ENCODE results near the gene NUAK2.

The NUAK2 gene

GRCh38 chr1:205294934-205295333 lies 26.6 kb downstream of the NUAK2 start:
- no peak for TF ChIP-seq CTCF (conservative IDR thresholded peaks at IDR 0.05; ENCODE audit: low read depth, low read length)
- no peak overlapping the region for H3K4me3 ChIP-seq (ENCODE audit: low read length)
- no peak for DNase-seq (ENCODE audit: low read depth)

- no peak for DNase-seq (ENCODE audit: low read depth)
- H3K4me3 ChIP-seq (ENCODE audit: low read length), result no peak overlapping the region
- TF ChIP-seq CTCF (conservative IDR thresholded peaks at IDR 0.05; ENCODE audit: low read depth, low read length), result no peak
Observed at GRCh38 chr1:205294175-205294917, 27.2 kb downstream of the NUAK2 start.

- H3K4me3 ChIP-seq (ENCODE audit: low read length), result no peak overlapping the region
- no peak for DNase-seq (ENCODE audit: low read depth)
- no peak for TF ChIP-seq CTCF (conservative IDR thresholded peaks at IDR 0.05; ENCODE audit: low read depth, low read length)
Observed at GRCh38 chr1:205293350-205294074, 28.0 kb downstream of the NUAK2 start.

- DNase-seq (ENCODE audit: low read depth), result no peak
- no peak for TF ChIP-seq CTCF (conservative IDR thresholded peaks at IDR 0.05; ENCODE audit: low read depth, low read length)
- H3K4me3 ChIP-seq (ENCODE audit: low read length), result no peak overlapping the region
Observed at GRCh38 chr1:205291596-205291995, 29.9 kb downstream of the NUAK2 start.

- no peak for TF ChIP-seq CTCF (conservative IDR thresholded peaks at IDR 0.05; ENCODE audit: low read depth, low read length)
- DNase-seq (ENCODE audit: low read depth), result no peak
- H3K4me3 ChIP-seq (ENCODE audit: low read length), result no peak overlapping the region
Observed at GRCh38 chr1:205287767-205288559, 33.6 kb downstream of the NUAK2 start.

- no peak for TF ChIP-seq CTCF (conservative IDR thresholded peaks at IDR 0.05; ENCODE audit: low read depth, low read length)
- H3K4me3 ChIP-seq (ENCODE audit: low read length), result no peak overlapping the region
- DNase-seq (ENCODE audit: low read depth), result no peak
Observed at GRCh38 chr1:205287076-205287475, 34.5 kb downstream of the NUAK2 start.
